Stimulated activated CD8-positive, alpha-beta memory T cell treated with anti-CD3 and anti-CD28 coated beads, Interleukin-15, amount 100 ng/mL, for 24 hours (primary cell): ENCODE data around the gene FLT3LG.
A peak's percentile ranks its signal among the peaks of the same experiment; 100 is the strongest.

Experiments
- DNase-seq: peaks from one replicate; pipeline ENCODE4 v3.0.0-alpha.2; 2020; ENCODE audit warnings: low read depth

FLT3LG gene

DNA sequence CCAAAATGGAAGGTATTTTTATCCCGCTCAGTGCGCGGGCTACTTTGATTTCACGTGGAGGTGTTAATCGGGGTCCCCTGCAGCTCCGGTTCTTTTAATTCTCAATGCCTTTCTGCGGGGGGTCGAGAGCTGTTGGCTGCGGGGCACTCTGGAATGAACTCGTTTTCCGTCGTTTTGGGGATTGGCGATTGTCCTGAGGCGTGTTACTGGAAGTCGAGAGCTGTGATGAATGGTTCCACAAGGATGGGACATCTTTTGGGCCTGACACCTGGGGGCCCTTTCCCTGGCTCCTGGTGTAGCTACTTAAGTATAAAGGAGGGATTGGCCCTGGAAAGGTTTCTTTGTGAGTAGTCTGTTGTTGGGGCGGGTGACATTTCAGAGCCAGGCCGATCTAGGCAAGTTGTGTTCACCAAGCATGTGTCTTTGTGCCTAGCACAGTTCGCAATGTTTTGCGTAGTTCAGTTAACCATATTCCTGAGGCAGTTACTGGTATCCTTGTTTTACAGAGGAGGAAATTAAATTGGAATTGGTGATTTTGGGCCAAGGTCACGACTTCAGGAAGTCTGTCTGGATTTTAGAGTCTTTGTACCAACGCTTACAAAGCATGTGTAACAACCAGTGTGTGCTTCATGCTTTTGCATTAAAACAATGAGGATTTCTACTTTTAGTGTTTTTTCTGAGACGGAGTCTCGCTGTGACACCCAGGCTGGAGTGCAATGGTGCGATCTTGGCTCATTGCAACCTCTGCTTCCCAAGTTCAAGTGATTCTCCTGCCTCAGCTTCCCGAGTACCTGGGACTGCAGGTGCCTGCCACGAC is 14.2 kb downstream of the FLT3LG start:
- no peak for DNase-seq

DNA sequence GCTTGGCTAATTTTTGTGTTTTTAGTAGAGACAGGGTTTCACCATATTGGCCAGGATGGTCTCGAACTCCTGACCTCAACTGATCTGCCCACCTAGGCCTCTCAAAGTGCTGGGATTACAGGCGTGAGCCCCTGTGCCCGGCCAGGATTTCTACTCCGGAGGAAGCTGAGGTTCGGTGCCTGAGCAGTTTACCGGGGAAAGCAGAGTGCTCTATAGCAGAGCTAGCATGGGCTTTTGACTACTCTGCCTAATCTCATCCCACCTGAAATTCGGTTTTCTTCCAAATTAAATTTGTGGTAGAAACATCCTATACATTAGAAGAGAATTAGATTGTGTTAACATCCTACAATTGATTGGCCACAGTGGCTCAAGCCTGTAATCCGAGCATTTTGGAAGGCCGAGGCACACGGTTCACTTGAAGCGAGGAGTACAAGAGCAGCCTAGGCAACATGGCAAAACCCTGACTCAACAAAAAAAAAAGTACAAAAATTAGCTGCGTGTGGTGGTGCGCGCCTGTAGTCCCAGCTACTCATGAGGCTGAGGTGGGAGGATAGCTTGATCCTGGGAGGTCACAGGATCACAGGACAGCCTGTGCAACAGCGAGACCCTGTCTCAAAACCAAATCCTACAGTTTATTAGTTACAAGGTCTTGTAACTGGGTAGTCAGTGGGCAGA is 15.0 kb downstream of the FLT3LG start:
- no peak for DNase-seq

DNA sequence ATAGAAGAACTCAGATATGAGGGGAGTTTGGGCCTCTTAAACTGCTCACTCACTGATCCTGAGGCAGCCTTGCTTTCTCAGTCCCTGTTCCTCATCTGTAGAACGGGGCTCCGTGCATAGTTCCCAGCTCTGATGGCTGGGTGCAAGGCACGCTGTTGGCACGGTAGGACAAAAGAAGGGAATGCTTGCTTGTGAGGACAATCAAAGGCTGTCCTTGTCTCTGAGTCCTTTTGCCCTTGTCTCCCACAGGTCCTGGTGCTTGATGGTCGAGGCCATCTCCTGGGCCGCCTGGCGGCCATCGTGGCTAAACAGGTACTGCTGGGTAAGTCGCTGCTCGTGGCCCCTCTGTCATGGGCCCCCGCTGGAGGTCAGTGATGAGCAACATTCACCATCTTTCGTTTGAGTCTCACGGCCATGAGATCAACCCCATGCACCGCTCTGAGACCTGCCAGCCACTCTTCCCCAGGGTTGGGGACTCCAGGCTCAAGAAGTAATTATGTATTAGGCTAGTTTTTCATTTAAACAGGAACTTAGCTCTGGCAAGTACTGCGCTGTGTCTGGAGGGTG is 15.7 kb downstream of the FLT3LG start:
- no peak for DNase-seq

- DNase-seq: no peak
Measured at GRCh38 chr19:49490287-49491029, 16.4 kb downstream of the FLT3LG start.

DNA sequence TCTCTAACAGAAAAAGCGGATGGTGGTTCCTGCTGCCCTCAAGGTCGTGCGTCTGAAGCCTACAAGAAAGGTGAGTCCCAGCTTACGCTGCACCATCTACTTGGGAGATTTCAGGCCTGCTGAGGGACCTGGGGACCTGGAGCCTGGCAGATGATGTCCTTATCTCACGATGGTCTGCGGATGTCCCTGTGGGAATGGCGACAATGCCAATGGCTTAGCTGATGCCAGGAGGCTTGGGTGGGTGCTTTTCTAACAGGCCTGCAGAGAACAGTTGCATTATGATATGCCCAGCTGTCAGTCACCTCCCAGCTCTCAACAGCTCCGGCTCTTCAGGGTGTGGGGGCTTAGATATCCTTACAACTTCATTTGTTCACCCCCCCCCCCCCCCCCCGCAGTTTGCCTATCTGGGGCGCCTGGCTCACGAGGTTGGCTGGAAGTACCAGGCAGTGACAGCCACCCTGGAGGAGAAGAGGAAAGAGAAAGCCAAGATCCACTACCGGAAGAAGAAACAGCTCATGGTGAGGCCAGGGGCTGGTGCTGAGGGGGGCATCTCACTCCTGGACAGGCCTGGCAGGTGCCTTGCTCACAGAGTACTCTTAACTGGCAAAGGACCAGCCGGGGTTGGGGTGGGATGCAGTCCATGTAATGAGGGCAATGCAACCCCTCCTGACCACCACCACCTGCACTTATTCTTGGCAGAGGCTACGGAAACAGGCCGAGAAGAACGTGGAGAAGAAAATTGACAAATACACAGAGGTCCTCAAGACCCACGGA is 17.2 kb downstream of the FLT3LG start:
- no peak for DNase-seq

- DNase-seq: no peak
Measured at GRCh38 chr19:49491804-49492572, 18.0 kb downstream of the FLT3LG start.

DNA sequence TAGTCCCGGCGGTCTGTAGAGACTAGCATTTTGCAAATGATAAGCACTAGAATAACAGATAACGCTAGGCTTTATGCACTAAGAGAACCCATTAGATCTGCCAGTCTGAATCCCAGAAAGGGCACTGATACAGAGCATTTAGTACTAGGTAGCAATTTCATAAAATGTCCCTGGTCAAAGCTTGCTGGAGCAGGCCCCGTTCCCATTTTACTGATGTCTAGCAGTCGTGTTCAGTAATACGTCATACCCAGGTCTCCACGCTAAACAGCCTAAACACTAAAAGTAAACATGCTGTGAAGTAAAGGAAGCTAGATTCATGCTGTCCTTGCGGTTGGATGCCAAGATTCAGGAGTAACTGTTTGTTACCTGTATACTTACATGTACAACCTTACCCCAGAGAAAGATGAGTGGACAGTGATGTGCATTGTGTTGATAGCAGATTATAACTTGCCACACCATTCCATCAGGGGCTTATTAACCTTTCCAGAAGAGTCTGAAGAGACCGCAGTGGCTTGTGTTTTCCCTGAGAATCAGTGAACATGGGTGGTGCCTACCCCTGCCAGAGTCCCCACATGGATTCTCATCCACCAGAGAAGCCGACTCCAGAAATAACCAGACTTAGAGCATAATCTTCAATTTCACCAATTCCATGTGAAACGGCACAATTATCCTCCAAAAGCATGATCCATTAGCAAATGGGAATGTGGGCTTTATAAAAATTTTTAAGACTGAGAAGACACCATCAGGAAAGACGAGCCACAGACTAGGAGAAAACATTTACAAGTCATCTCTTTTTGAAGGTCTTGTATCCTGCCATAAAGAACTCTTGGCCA is 18.8 kb downstream of the FLT3LG start:
- no peak for DNase-seq

GRCh38 chr19:49496574-49497008 is 22.6 kb downstream of the FLT3LG start:
- DNase-seq: no peak

- no peak for DNase-seq
Measured at GRCh38 chr19:49497047-49497788, 23.2 kb downstream of the FLT3LG start.

DNA sequence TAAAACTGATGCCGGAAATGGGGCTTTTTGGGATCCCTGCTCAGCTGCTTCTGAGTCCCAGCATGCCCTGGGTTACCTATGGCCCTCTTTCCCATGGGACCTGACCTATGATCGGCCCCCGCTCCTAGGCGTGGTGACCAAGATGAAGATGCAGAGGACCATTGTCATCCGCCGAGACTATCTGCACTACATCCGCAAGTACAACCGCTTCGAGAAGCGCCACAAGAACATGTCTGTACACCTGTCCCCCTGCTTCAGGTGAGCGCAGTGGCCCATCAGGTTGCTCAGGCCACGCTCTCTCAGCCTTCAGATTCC is 23.7 kb downstream of the FLT3LG start:
- no peak for DNase-seq

- no peak for DNase-seq
Measured at GRCh38 chr19:49498475-49498874, 24.5 kb downstream of the FLT3LG start.

DNA sequence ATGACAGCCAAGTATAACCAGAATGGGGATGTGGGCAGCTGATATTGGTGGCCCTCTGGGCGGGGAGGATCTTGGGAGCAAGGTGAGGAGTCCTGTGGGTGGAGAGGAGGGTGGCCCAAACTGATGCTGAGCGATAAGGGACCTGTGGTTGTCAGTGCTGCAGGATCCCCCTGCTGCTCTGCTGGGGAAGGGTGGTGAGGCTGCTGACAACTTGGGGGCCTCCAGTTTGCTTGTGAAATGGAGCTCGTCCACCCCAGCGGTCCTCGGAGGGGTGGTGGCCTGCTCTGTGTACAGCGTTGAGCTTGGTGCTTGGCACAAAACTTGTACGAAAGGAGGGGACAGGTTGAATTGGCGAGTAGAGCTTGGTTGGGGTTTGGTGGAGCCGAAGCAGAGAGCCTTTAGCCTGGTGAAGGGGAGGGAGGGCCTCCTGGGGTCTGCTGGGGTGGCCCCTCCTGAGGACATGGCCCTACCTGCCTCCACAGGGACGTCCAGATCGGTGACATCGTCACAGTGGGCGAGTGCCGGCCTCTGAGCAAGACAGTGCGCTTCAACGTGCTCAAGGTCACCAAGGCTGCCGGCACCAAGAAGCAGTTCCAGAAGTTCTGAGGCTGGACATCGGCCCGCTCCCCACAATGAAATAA is 25.1 kb downstream of the FLT3LG start:
- no peak for DNase-seq

- DNase-seq: no peak
Measured at GRCh38 chr19:49502866-49503581, 29.0 kb downstream of the FLT3LG start.

- no peak for DNase-seq
Measured at GRCh38 chr19:49503582-49503962, 29.6 kb downstream of the FLT3LG start.

GRCh38 chr19:49506575-49507105 is 32.6 kb downstream of the FLT3LG start:
- peak; percentile 41 for DNase-seq

- DNase-seq: no peak
Measured at GRCh38 chr19:49507803-49508494, 33.9 kb downstream of the FLT3LG start.

- DNase-seq: no peak
Measured at GRCh38 chr19:49512970-49513745, 39.1 kb downstream of the FLT3LG start.
